OCI-M2 (cell line): ENCODE results near the gene OR4A5.
"Not testable (repeated sequence)": the region's sequence is repeated elsewhere in the genome, so short reads cannot be mapped to it uniquely, and the experiment has no call there.

ENCODE experiments used
- DNase-seq: peaks from one replicate; lab custom pipeline; 2025; ENCODE audit not compliant: unreplicated experiment; lab: John Stamatoyannopoulos, UW

OR4A5 gene

GRCh38 chr11:54706532-54706931, at the start of gene OR4A5:
Gene OR4A5 (plus strand): TSS chr11:54706832. CDS start chr11:54706885, 53 bp downstream.
- DNase-seq: not testable (repeated sequence)

GRCh38 chr11:54720094-54720493, 13.5 kb downstream of the OR4A5 start:
- not testable (repeated sequence) for DNase-seq
